Panc1 (cell line): ENCODE measurements around the gene TAGLN. TPM values are rescaled to one million over a fixed set of nuclear protein-coding genes. Genes with fewer than 3 reads are reported as not detected.

Experiments
- ATAC-seq: fragments of 200-7000 bp; cut with Tn5 transposase; 2 replicates; pipeline ENCODE4 v1.9.1; 2020; ENCODE audit warnings: mild to moderate bottlenecking, moderate library complexity
- BruUV-seq: library from RNA; stranded (reverse); fragments of 400-500 nt; replicated peaks from 2 replicates; lab custom pipeline; 2021; lab: Mats Ljungman, UMichigan
- CTCF ChIA-PET: fragments of 300-600 bp; sonication (Branson Sonifier 250); formaldehyde crosslinking; loops from one replicate; lab custom pipeline; 2022; ENCODE audit warnings: antibody characterized with exemption; lab: Charles Lee
- POLR2A ChIA-PET: fragments of 300-600 bp; sonication (Branson Sonifier 250); formaldehyde crosslinking; loops from one replicate; lab custom pipeline; 2022; ENCODE audit warnings: antibody characterized with exemption; lab: Charles Lee
- DNase-seq: peaks from one replicate; pipeline ENCODE4 v3.0.0-alpha.2; 2010; ENCODE audit warnings: low read depth, low spot score
- H3K27ac ChIP-seq: 2 replicates; pipeline ENCODE4 v1.5.1; 2011; ENCODE audit warnings: mild to moderate bottlenecking, low read length, inconsistent platforms
- H3K27me3 ChIP-seq: fragments of 200-500 bp; sonication (Bioruptor generic); 2 replicates; pipeline ENCODE4 v1.6.0; 2014; ENCODE audit warnings: low read length, inconsistent platforms; ENCODE audit not compliant: control insufficient read depth, insufficient read depth
- H3K36me3 ChIP-seq: fragments of 200-500 bp; sonication (Bioruptor generic); 2 replicates; pipeline ENCODE4 v1.5.1; 2014; ENCODE audit warnings: inconsistent platforms, mild to moderate bottlenecking, low read length, moderate library complexity; ENCODE audit not compliant: control insufficient read depth, insufficient read depth
- H3K4me1 ChIP-seq: 2 replicates; pipeline ENCODE4 v1.5.1; 2011; ENCODE audit warnings: inconsistent platforms, mild to moderate bottlenecking, low read length, moderate library complexity; ENCODE audit not compliant: control insufficient read depth, insufficient read depth
- H3K4me3 ChIP-seq, 2 experiments: 2 replicates each; pipeline ENCODE4 v1.5.1; 2011 to 2012; ENCODE audit warnings: low read depth in 2 of 2, low read length in 2 of 2, mild to moderate bottlenecking in 2 of 2, inconsistent platforms in 1 of 2, moderate library complexity in 1 of 2
- H3K9me3 ChIP-seq: fragments of 200-500 bp; sonication (Bioruptor generic); 2 replicates; pipeline ENCODE4 v1.5.1; 2014; ENCODE audit warnings: low read depth, mild to moderate bottlenecking, inconsistent platforms, low read length, moderate library complexity; ENCODE audit not compliant: control insufficient read depth, insufficient read depth
- POLR2AphosphoS5 ChIP-seq: IDR thresholded peaks from 2 replicates; pipeline ENCODE4 v1.6.1; 2012; ENCODE audit warnings: mild to moderate bottlenecking, low read depth, low read length, moderate library complexity
- SIN3A ChIP-seq: IDR thresholded peaks from 2 replicates; pipeline ENCODE4 v1.6.1; 2012; ENCODE audit warnings: low read depth, mild to moderate bottlenecking, low read length, moderate library complexity, borderline replicate concordance; ENCODE audit not compliant: insufficient read depth
- TCF7L2 ChIP-seq: IDR thresholded peaks from 2 replicates; pipeline ENCODE4 v1.6.1; 2011; ENCODE audit warnings: mild to moderate bottlenecking, low read depth, low read length, inconsistent platforms
- in situ Hi-C: cut with HindIII; loops from 2 replicates; pipeline ENCODE4 v1.10.0; 2016; ENCODE audit warnings: low sequenced_read_pairs, low pct_unique_long_range_greater_than_20kb
- intact Hi-C: fragments of 100-400 bp; cut with micrococcal nuclease; formaldehyde crosslinking; loops from one replicate; pipeline ENCODE4 v1.10.0; 2022; ENCODE audit not compliant: unreplicated experiment
- total RNA-seq: library from RNA; stranded (reverse); gene quantifications from one replicate; pipeline ENCODE4 v1.2.1, GENCODE V29; 2021; ENCODE audit not compliant: unreplicated experiment
- TF ChIP-seq, protein P1 (sequence below), 2 experiments: IDR thresholded peaks; 2 replicates each; pipeline ENCODE4 v1.6.1; 2011 to 2012; ENCODE audit warnings: low read depth in 2 of 2, control low read depth in 1 of 2, low read length in 1 of 2, mild to moderate bottlenecking in 1 of 2, moderate library complexity in 1 of 2; ENCODE audit not compliant: insufficient read depth in 1 of 2
- TF ChIP-seq, protein P2 (sequence below): fragments of 450-650 bp; IDR thresholded peaks from 2 replicates; pipeline ENCODE4 v1.5.1; 2017; ENCODE audit warnings: mild to moderate bottlenecking

TAGLN gene
- total RNA-seq, 1 experiment from 2014 or later, result 6.4 TPM

DNA sequence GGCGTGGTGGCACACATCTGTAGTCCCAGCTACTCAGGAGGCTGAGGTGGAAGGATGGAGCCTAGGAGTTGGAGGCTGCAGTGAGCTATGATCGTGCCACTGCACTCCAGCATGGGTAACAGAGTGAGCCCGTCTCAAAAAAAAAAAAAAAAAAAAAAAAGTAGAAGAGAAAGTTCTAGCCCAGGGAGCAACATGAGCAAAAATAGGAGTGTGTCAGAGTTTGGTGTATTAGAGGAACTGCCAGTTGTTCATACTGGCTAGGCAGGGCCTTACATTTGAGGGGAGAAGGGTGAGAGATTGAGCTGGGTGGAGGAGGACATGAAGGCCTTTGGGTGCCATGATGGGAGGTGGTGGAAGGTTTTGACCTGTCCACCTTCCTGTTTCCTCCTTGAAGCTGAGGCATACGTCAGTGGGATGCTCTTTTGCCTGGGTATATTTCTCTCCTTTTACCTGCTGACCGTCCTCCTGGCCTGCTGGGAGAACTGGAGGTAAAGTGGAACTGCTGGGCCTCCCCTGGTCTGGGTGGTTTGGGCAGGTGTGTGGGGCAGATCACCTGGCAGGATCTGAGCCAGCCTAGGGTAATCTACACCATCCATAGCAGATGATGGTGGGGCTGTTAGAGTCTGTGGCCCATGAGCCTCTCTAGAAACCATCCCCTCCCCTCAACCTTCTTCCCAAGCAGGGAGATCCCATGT, 13.3 kb upstream of the TAGLN start:
- Histone ChIP-seq H3K36me3 (no peaks in the 10 kb centered on the region), H3K4me3 (no peak overlapping the region), H3K4me1 (no peaks in the 10 kb centered on the region), H3K9me3 (no peaks in the 10 kb centered on the region), H3K27ac (no peak overlapping the region), H3K27me3 (no peaks in the 10 kb centered on the region)
- TF ChIP-seq POLR2AphosphoS5, result no peak
- TF ChIP-seq, protein P1, sequence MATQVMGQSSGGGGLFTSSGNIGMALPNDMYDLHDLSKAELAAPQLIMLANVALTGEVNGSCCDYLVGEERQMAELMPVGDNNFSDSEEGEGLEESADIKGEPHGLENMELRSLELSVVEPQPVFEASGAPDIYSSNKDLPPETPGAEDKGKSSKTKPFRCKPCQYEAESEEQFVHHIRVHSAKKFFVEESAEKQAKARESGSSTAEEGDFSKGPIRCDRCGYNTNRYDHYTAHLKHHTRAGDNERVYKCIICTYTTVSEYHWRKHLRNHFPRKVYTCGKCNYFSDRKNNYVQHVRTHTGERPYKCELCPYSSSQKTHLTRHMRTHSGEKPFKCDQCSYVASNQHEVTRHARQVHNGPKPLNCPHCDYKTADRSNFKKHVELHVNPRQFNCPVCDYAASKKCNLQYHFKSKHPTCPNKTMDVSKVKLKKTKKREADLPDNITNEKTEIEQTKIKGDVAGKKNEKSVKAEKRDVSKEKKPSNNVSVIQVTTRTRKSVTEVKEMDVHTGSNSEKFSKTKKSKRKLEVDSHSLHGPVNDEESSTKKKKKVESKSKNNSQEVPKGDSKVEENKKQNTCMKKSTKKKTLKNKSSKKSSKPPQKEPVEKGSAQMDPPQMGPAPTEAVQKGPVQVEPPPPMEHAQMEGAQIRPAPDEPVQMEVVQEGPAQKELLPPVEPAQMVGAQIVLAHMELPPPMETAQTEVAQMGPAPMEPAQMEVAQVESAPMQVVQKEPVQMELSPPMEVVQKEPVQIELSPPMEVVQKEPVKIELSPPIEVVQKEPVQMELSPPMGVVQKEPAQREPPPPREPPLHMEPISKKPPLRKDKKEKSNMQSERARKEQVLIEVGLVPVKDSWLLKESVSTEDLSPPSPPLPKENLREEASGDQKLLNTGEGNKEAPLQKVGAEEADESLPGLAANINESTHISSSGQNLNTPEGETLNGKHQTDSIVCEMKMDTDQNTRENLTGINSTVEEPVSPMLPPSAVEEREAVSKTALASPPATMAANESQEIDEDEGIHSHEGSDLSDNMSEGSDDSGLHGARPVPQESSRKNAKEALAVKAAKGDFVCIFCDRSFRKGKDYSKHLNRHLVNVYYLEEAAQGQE (IDR thresholded peaks at IDR 0.05; ENCODE audit: insufficient read depth in 1 of 2, low read depth in 2 of 2, low read length in 1 of 2), result no peak
- TF ChIP-seq, protein P2, sequence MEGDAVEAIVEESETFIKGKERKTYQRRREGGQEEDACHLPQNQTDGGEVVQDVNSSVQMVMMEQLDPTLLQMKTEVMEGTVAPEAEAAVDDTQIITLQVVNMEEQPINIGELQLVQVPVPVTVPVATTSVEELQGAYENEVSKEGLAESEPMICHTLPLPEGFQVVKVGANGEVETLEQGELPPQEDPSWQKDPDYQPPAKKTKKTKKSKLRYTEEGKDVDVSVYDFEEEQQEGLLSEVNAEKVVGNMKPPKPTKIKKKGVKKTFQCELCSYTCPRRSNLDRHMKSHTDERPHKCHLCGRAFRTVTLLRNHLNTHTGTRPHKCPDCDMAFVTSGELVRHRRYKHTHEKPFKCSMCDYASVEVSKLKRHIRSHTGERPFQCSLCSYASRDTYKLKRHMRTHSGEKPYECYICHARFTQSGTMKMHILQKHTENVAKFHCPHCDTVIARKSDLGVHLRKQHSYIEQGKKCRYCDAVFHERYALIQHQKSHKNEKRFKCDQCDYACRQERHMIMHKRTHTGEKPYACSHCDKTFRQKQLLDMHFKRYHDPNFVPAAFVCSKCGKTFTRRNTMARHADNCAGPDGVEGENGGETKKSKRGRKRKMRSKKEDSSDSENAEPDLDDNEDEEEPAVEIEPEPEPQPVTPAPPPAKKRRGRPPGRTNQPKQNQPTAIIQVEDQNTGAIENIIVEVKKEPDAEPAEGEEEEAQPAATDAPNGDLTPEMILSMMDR, result no peak
- no peak for TF ChIP-seq TCF7L2
- no peak for TF ChIP-seq SIN3A
- BruUV-seq, result no TSS peak
- in situ Hi-C loops (no loop called here), intact Hi-C loops (no loop called here)
- ATAC-seq (no peak), DNase-seq (no peak)
- CTCF ChIA-PET, result interaction anchor here (0.7 kb wide), 1 partner anchor 48 kb away, joined by 11 read pairs; no protein-coding TSS in a partner anchor
- POLR2A ChIA-PET, result no interaction called here

DNA sequence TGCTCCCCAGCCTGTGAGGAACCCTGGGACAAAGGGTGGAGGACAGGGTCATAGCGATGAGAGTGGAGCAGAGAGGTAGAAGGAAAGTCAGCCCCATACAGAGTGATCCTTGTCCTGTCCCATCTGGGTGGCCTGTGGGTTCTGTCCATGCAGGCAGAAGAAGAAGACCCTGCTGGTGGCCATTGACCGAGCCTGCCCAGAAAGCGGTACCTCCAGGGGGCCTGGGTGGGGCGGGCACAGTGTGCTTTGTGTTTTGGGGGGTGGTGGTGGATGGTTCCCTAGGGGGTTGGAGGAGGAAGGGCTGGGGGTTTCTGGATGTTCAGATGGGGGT, 12.8 kb upstream of the TAGLN start:
- Histone ChIP-seq H3K27me3 (no peaks in the 10 kb centered on the region), H3K4me1 (no peaks in the 10 kb centered on the region), H3K9me3 (no peaks in the 10 kb centered on the region), H3K4me3 (no peak overlapping the region), H3K36me3 (no peaks in the 10 kb centered on the region), H3K27ac (no peak overlapping the region)
- in situ Hi-C loops, result no loop called here
- ChIA-PET CTCF (interaction anchor here (0.7 kb wide), 1 partner anchor 48 kb away, joined by 11 read pairs; no protein-coding TSS in a partner anchor), POLR2A (no interaction called here)
- no peak for ATAC-seq
- no peak for DNase-seq
- no peak for TF ChIP-seq TCF7L2
- TF ChIP-seq, protein P1 (IDR thresholded peaks at IDR 0.05; ENCODE audit: insufficient read depth in 1 of 2, low read depth in 2 of 2, low read length in 1 of 2), result no peak
- BruUV-seq, result no TSS peak
- intact Hi-C loops, result no loop called here
